HepG2 (cell line): ENCODE measurements around the gene MACROD2. TPM values are rescaled to one million over a fixed set of nuclear protein-coding genes. Genes with fewer than 3 reads are reported as not detected.

Source experiments
- ARID4A ChIP-seq: sonication (generic); formaldehyde crosslinking; IDR thresholded peaks from 2 replicates; pipeline ENCODE4 v1.5.0; 2020; ENCODE audit warnings: mild to moderate bottlenecking, missing genetic modification reagents, borderline replicate concordance
- FOSL1 ChIP-seq: sonication (generic); formaldehyde crosslinking; IDR thresholded peaks from 2 replicates; pipeline ENCODE4 v1.9.0; 2021; ENCODE audit warnings: missing genetic modification reagents, borderline replicate concordance
- HNRNPK ChIP-seq: fragments of 200-400 bp; formaldehyde crosslinking; IDR thresholded peaks from 2 replicates; pipeline ENCODE4 v1.6.1; 2018; ENCODE audit warnings: low read length, low read depth, moderate library complexity, mild to moderate bottlenecking; ENCODE audit not compliant: poor library complexity, severe bottlenecking
- MEF2D ChIP-seq: sonication (generic); formaldehyde crosslinking; IDR thresholded peaks from 2 replicates; pipeline ENCODE4 v1.5.1; 2020; ENCODE audit warnings: mild to moderate bottlenecking, missing genetic modification reagents
- PRPF4 ChIP-seq: fragments of 200-400 bp; formaldehyde crosslinking; IDR thresholded peaks from 2 replicates; pipeline ENCODE4 v1.6.1; 2016; ENCODE audit warnings: low read length, low read depth; ENCODE audit not compliant: poor library complexity, severe bottlenecking
- RFXANK ChIP-seq: IDR thresholded peaks from 2 replicates; pipeline ENCODE4 v1.6.1; 2016
- SIX4 ChIP-seq: sonication (generic); formaldehyde crosslinking; IDR thresholded peaks from 2 replicates; pipeline ENCODE4 v1.4.0; 2020; ENCODE audit warnings: missing genetic modification reagents
- SOX13 ChIP-seq, 3 experiments: fragments of 450-650 bp in 1 of 3; sonication (generic) in 1 of 3; formaldehyde crosslinking in 1 of 3; IDR thresholded peaks in 2 of 3; conservative IDR thresholded peaks in 1 of 3; 2 replicates each; pipeline versions ENCODE4 v1.5.0 to v1.6.1; 2016 to 2020; ENCODE audit warnings: antibody characterized with exemption in 1 of 3, mild to moderate bottlenecking in 1 of 3, missing compliant biosample characterization in 1 of 3, missing genetic modification reagents in 1 of 3, moderate library complexity in 1 of 3
- ZBTB42 ChIP-seq: sonication (generic); formaldehyde crosslinking; IDR thresholded peaks from 2 replicates; pipeline ENCODE4 v1.5.0; 2020; ENCODE audit warnings: mild to moderate bottlenecking, missing genetic modification reagents
- ZNF264 ChIP-seq: sonication (generic); formaldehyde crosslinking; IDR thresholded peaks from 2 replicates; pipeline ENCODE4 v1.4.0; 2020; ENCODE audit warnings: missing genetic modification reagents
- ZNF510 ChIP-seq: sonication (generic); formaldehyde crosslinking; IDR thresholded peaks from 2 replicates; pipeline ENCODE4 v1.4.0; 2020; ENCODE audit warnings: low read depth, mild to moderate bottlenecking, missing genetic modification reagents
- ZNF605 ChIP-seq: sonication (generic); formaldehyde crosslinking; IDR thresholded peaks from 2 replicates; pipeline ENCODE4 v1.8.0; 2022; ENCODE audit warnings: mild to moderate bottlenecking, missing genetic modification reagents
- ZNF792 ChIP-seq: IDR thresholded peaks from 2 replicates; pipeline ENCODE4 v1.6.1; 2016
- polyA plus RNA-seq, 8 experiments: library from polyadenylated mRNA; depleted of rRNA in 3 of 8; stranded (reverse) in 7 of 8; unstranded in 1 of 8; fragments of >200 nt; fragmentation: Illumina TruSeq in 4 of 8; extraction: Trizol in 4 of 8; gene quantifications; 2 replicates each; pipeline versions ENCODE4 v1.2.1 to v1.2.3, GENCODE V29; 2011 to 2016; ENCODE audit warnings: low read depth in 4 of 8, missing spikeins in 1 of 8, mixed read lengths in 1 of 8; ENCODE audit not compliant: insufficient read depth in 1 of 8
- total RNA-seq, 5 experiments: library from RNA; depleted of rRNA; stranded (reverse); fragments of >200 nt; fragmentation: Illumina TruSeq; extraction: Trizol; gene quantifications; 2 replicates each; pipeline ENCODE4 v1.2.3, GENCODE V29; 2016; ENCODE audit warnings: low read depth in 1 of 5
- TF ChIP-seq, protein P1 (sequence below): IDR thresholded peaks from 2 replicates; pipeline ENCODE4 v1.6.1; 2016; ENCODE audit warnings: low read depth
- TF ChIP-seq, protein P2 (sequence below): sonication (generic); formaldehyde crosslinking; IDR thresholded peaks from 2 replicates; pipeline ENCODE4 v1.5.1; 2020; ENCODE audit warnings: mild to moderate bottlenecking, missing genetic modification reagents
- TF ChIP-seq, protein P3 (sequence below): sonication (generic); formaldehyde crosslinking; IDR thresholded peaks from 2 replicates; pipeline ENCODE4 v1.4.0; 2020; ENCODE audit warnings: mild to moderate bottlenecking, missing genetic modification reagents, borderline replicate concordance

MACROD2 gene
- total and polyA plus RNA-seq, 2 of the 13 experiments (the other 11 are each of a cell fraction or from before 2014, with no cell fraction given): 0.13 to 0.51 TPM

DNA sequence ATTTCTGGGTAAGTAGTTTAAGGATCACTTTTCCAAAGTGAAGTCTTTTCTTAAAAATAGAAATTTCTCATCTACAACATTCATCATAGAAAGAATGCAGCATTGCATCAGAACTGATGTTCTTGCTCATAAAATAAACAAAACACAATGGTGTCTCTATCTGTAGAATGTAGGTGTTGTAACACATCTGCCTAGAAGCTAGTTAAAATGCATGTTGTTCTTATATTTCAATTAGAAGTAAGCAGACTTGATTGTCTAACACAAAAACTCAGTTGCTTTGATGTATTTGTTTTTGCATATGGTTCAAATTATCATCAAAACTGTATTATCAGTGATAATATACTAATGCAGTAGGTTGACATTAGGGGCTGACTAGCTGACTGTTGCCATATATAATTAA, 996.8 kb downstream of the MACROD2 start (continued):
- TF ChIP-seq SIX4 (CRISPR knock-in tag) (no peak), SOX13 (IDR thresholded peaks at IDR 0.05) (no peak; the same call in 1 of the 2 replicates), SOX13 (CRISPR knock-in tag; conservative IDR thresholded peaks at IDR 0.05 in 1 of 2, IDR thresholded peaks at IDR 0.05 in 1 of 2) (peak in 1 of 2 experiments; percentile 91; a peak in 2 of 4 replicates), HNRNPK (no peak), RFXANK (CRISPR knock-in tag) (no peak), MEF2D (no peak), ARID4A (CRISPR knock-in tag) (no peak), PRPF4 (no peak), ZNF264 (no peak), FOSL1 (no peak), ZNF792 (CRISPR knock-in tag) (no peak), ZNF605 (no peak), ZBTB42 (CRISPR knock-in tag) (no peak), ZNF510 (CRISPR knock-in tag) (no peak)
- TF ChIP-seq, protein P1, sequence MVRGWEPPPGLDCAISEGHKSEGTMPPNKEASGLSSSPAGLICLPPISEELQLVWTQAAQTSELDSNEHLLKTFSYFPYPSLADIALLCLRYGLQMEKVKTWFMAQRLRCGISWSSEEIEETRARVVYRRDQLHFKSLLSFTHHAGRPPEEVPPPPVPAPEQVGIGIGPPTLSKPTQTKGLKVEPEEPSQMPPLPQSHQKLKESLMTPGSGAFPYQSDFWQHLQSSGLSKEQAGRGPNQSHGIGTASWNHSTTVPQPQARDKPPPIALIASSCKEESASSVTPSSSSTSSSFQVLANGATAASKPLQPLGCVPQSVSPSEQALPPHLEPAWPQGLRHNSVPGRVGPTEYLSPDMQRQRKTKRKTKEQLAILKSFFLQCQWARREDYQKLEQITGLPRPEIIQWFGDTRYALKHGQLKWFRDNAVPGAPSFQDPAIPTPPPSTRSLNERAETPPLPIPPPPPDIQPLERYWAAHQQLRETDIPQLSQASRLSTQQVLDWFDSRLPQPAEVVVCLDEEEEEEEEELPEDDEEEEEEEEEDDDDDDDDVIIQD (CRISPR knock-in tag): peak; percentile 90
- TF ChIP-seq, protein P2, sequence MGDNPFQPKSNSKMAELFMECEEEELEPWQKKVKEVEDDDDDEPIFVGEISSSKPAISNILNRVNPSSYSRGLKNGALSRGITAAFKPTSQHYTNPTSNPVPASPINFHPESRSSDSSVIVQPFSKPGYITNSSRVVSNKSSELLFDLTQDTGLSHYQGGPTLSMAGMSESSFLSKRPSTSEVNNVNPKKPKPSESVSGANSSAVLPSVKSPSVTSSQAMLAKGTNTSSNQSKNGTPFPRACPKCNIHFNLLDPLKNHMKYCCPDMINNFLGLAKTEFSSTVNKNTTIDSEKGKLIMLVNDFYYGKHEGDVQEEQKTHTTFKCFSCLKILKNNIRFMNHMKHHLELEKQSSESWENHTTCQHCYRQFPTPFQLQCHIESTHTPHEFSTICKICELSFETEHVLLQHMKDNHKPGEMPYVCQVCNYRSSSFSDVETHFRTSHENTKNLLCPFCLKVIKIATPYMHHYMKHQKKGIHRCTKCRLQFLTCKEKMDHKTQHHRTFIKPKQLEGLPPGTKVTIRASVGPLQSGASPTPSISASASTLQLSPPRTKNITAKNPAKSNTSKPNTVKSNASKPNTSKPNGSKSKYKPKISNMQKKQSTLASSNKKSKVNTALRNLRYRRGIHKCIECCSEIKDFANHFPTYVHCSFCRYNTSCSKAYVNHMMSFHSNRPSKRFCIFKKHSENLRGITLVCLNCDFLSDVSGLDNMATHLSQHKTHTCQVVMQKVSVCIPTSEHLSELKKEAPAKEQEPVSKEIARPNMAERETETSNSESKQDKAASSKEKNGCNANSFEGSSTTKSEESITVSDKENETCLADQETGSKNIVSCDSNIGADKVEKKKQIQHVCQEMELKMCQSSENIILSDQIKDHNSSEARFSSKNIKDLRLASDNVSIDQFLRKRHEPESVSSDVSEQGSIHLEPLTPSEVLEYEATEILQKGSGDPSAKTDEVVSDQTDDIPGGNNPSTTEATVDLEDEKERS (CRISPR knock-in tag): no peak; the same call in none of the 2 replicates
- TF ChIP-seq, protein P3, sequence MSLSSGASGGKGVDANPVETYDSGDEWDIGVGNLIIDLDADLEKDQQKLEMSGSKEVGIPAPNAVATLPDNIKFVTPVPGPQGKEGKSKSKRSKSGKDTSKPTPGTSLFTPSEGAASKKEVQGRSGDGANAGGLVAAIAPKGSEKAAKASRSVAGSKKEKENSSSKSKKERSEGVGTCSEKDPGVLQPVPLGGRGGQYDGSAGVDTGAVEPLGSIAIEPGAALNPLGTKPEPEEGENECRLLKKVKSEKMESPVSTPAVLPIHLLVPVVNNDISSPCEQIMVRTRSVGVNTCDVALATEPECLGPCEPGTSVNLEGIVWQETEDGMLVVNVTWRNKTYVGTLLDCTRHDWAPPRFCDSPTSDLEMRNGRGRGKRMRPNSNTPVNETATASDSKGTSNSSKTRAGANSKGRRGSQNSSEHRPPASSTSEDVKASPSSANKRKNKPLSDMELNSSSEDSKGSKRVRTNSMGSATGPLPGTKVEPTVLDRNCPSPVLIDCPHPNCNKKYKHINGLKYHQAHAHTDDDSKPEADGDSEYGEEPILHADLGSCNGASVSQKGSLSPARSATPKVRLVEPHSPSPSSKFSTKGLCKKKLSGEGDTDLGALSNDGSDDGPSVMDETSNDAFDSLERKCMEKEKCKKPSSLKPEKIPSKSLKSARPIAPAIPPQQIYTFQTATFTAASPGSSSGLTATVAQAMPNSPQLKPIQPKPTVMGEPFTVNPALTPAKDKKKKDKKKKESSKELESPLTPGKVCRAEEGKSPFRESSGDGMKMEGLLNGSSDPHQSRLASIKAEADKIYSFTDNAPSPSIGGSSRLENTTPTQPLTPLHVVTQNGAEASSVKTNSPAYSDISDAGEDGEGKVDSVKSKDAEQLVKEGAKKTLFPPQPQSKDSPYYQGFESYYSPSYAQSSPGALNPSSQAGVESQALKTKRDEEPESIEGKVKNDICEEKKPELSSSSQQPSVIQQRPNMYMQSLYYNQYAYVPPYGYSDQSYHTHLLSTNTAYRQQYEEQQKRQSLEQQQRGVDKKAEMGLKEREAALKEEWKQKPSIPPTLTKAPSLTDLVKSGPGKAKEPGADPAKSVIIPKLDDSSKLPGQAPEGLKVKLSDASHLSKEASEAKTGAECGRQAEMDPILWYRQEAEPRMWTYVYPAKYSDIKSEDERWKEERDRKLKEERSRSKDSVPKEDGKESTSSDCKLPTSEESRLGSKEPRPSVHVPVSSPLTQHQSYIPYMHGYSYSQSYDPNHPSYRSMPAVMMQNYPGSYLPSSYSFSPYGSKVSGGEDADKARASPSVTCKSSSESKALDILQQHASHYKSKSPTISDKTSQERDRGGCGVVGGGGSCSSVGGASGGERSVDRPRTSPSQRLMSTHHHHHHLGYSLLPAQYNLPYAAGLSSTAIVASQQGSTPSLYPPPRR (CRISPR knock-in tag): no peak
